Iris pigment epithelial cell (primary cell): Measurements from ENCODE around the gene PLA2G1B.
A peak's percentile ranks its signal among the peaks of the same experiment; 100 is the strongest.

ENCODE experiments used
- DNase-seq: peaks from one replicate; pipeline ENCODE4 v3.0.0-alpha.2; 2011; ENCODE audit warnings: low read depth

PLA2G1B gene

GRCh38 chr12:120324841-120325417, 2.6 kb downstream of the PLA2G1B start:
- DNase-seq: no peak

GRCh38 chr12:120323772-120324171, 3.8 kb downstream of the PLA2G1B start:
- DNase-seq: no peak

GRCh38 chr12:120321382-120322202, 6.0 kb downstream of the PLA2G1B start:
- no peak for DNase-seq

GRCh38 chr12:120317224-120318105, 10.1 kb downstream of the PLA2G1B start:
- peak; percentile 100 for DNase-seq

- peak; percentile 37 for DNase-seq
These were observed 10.8 kb downstream of the PLA2G1B start for GRCh38 chr12:120316798-120317223.

GRCh38 chr12:120314220-120314619, 13.4 kb downstream of the PLA2G1B start:
- peak; percentile 5 for DNase-seq

- DNase-seq: peak; percentile 94
These were observed 25.4 kb downstream of the PLA2G1B start, which contains the start of gene SIRT4 for GRCh38 chr12:120301962-120302815. Gene SIRT4, plus strand, starts transcription at chr12:120302321. Its CDS starts 1,241 bp downstream, at chr12:120303562.

GRCh38 chr12:120292661-120293531, 34.7 kb downstream of the PLA2G1B start, which contains the start of gene RNU4-1:
Gene RNU4-1, minus strand, starts transcription at chr12:120293237.
- DNase-seq: peak; percentile 96

GRCh38 chr12:120292411-120292660, 35.2 kb downstream of the PLA2G1B start:
- no peak for DNase-seq

- no peak for DNase-seq
These were observed 36.8 kb downstream of the PLA2G1B start for GRCh38 chr12:120290609-120291305.

GRCh38 chr12:120287491-120287890, 40.1 kb downstream of the PLA2G1B start:
- DNase-seq: no peak

GRCh38 chr12:120286768-120287490, 40.6 kb downstream of the PLA2G1B start:
- no peak for DNase-seq

GRCh38 chr12:120284381-120284780, 43.2 kb downstream of the PLA2G1B start:
- no peak for DNase-seq

GRCh38 chr12:120283318-120283717, 44.3 kb downstream of the PLA2G1B start:
- no peak for DNase-seq

GRCh38 chr12:120278137-120279069, 49.2 kb downstream of the PLA2G1B start:
- DNase-seq: no peak

- peak; percentile 81 for DNase-seq
These were observed 50.8 kb downstream of the PLA2G1B start for GRCh38 chr12:120276734-120277133.
